Measurements from ENCODE around the gene DUSP2. TPM values are rescaled to one million over a fixed set of nuclear protein-coding genes. Genes with fewer than 3 reads are reported as not detected.

The DUSP2 gene
- total RNA-seq, 1 experiment from 2014 or later, result 4.9 TPM

DNA sequence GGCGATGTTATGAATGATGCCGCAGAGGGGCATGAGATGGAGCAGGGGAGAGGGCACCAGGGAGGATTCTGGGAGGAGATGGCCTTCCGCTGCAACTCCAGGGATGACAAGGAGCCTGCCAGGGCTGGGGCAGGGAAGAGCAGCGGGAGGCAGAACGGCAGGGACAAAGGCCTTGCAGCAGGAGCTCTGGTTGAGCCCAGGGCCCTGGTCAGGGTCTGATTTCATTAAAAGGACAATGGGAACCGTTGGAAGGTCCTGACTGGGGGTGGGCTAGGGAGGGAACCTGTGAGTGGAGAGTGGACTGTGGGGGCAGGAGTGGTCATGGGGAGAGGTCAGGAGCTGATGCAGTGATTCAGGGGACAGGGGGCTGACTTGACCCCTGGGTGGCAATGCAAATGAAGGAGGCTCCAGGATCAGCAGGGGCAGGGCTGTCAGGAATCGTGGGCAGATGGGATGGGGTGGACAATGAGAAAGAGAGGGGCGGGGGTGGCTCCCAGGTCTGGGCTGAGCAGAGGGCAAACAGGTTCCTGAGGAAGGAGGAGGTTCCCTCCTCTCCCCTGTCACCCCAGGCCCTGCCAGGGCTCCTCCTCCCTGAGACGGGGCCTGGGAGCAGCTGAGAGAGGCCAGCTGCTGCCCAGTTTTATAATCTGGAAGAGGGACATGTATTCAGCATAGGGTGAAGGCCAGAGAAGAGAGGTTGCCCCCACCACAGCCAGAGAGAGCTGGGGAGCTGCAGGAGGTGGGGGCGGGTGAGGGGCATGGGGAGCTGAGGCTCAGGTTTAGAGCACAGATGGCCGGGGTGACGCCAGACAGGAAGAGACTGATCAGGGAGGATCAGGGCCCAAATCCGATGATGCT lies 7.3 kb upstream of the DUSP2 start:
- no peak for DNase-seq (ENCODE audit: low read depth, low spot score)
- H3K9me3 ChIP-seq (ENCODE audit: control insufficient read depth, insufficient read depth, low read depth, low read length), result no peaks in the 10 kb centered on the region
- no peak for TF ChIP-seq SIN3A (IDR thresholded peaks at IDR 0.05; ENCODE audit: borderline replicate concordance, insufficient read depth, low read depth, low read length)
- TF ChIP-seq, protein P1, sequence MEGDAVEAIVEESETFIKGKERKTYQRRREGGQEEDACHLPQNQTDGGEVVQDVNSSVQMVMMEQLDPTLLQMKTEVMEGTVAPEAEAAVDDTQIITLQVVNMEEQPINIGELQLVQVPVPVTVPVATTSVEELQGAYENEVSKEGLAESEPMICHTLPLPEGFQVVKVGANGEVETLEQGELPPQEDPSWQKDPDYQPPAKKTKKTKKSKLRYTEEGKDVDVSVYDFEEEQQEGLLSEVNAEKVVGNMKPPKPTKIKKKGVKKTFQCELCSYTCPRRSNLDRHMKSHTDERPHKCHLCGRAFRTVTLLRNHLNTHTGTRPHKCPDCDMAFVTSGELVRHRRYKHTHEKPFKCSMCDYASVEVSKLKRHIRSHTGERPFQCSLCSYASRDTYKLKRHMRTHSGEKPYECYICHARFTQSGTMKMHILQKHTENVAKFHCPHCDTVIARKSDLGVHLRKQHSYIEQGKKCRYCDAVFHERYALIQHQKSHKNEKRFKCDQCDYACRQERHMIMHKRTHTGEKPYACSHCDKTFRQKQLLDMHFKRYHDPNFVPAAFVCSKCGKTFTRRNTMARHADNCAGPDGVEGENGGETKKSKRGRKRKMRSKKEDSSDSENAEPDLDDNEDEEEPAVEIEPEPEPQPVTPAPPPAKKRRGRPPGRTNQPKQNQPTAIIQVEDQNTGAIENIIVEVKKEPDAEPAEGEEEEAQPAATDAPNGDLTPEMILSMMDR (IDR thresholded peaks at IDR 0.05), result no peak
- TF ChIP-seq, protein P2, sequence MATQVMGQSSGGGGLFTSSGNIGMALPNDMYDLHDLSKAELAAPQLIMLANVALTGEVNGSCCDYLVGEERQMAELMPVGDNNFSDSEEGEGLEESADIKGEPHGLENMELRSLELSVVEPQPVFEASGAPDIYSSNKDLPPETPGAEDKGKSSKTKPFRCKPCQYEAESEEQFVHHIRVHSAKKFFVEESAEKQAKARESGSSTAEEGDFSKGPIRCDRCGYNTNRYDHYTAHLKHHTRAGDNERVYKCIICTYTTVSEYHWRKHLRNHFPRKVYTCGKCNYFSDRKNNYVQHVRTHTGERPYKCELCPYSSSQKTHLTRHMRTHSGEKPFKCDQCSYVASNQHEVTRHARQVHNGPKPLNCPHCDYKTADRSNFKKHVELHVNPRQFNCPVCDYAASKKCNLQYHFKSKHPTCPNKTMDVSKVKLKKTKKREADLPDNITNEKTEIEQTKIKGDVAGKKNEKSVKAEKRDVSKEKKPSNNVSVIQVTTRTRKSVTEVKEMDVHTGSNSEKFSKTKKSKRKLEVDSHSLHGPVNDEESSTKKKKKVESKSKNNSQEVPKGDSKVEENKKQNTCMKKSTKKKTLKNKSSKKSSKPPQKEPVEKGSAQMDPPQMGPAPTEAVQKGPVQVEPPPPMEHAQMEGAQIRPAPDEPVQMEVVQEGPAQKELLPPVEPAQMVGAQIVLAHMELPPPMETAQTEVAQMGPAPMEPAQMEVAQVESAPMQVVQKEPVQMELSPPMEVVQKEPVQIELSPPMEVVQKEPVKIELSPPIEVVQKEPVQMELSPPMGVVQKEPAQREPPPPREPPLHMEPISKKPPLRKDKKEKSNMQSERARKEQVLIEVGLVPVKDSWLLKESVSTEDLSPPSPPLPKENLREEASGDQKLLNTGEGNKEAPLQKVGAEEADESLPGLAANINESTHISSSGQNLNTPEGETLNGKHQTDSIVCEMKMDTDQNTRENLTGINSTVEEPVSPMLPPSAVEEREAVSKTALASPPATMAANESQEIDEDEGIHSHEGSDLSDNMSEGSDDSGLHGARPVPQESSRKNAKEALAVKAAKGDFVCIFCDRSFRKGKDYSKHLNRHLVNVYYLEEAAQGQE (IDR thresholded peaks at IDR 0.05; ENCODE audit: insufficient read depth in 1 of 2, low read depth in 2 of 2, low read length in 1 of 2), result no peak
- TF ChIP-seq TCF7L2 (IDR thresholded peaks at IDR 0.05; ENCODE audit: low read depth, low read length), result no peak
- no peak for TF ChIP-seq POLR2AphosphoS5 (IDR thresholded peaks at IDR 0.05; ENCODE audit: low read depth, low read length)
- CTCF ChIA-PET, result no interaction called here
- no peak overlapping the region for H3K27ac ChIP-seq (ENCODE audit: low read length)
- POLR2A ChIA-PET, result no interaction called here
- no peaks in the 10 kb centered on the region for H3K27me3 ChIP-seq (ENCODE audit: control insufficient read depth, insufficient read depth, low read length)
- ATAC-seq, result no peak
- no TSS peak for BruUV-seq (replicated peaks)
- peaks cover 9% of the 10 kb centered on the region for H3K4me1 ChIP-seq (ENCODE audit: control insufficient read depth, insufficient read depth, low read length)
- intact Hi-C loops (cut with micrococcal nuclease; ENCODE audit: unreplicated experiment), result no loop called here
- no peaks in the 10 kb centered on the region for H3K36me3 ChIP-seq (ENCODE audit: control insufficient read depth, insufficient read depth, low read length)
- in situ Hi-C loops (cut with HindIII; ENCODE audit: low pct_unique_long_range_greater_than_20kb, low sequenced_read_pairs), result loop anchor here (25.0 kb wide), 1 partner anchor 110 kb away; the partner anchor contains the start of genes CIAO1 and TMEM127
- H3K4me3 ChIP-seq (ENCODE audit: low read depth in 2 of 2, low read length in 2 of 2), result no peak overlapping the region

DNA sequence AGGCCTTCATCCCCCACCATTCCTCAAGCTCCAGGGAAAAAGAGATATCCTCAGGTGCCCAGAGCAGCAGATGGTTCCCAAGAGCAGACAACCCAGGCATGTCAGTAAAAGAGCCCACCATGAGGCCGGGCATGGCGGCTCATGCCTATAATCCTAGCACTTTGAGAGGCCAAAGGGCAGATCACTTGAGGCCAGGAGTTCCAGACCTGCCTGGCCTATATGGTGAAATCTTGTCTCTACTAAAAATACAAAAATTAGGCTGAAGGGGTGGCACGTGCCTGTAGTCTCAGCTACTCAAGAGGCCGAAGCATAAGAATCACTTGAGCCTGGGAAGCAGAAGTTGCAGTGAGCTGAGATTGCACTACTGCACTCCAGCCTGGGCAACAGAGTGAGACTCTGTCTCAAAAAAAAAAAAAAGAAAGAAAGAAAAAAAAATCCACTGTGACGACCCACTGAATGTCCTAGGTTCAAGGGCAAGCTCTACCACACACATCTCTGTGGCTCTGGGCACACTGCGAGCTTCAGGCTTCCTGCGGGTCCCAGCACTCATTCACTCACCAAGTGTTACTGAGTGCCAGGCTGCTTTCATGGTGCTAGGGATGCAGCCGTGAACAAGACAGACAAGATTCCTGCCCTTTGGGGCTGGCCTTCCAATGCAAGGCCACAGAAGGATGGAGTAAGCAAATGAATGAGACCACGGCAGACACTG lies 6.5 kb upstream of the DUSP2 start:
- Histone ChIP-seq H3K4me3 (ENCODE audit: low read depth in 2 of 2, low read length in 2 of 2) (no peak overlapping the region), H3K4me1 (ENCODE audit: control insufficient read depth, insufficient read depth, low read length) (peaks cover 17% of the 10 kb centered on the region), H3K27me3 (ENCODE audit: control insufficient read depth, insufficient read depth, low read length) (no peaks in the 10 kb centered on the region), H3K27ac (ENCODE audit: low read length) (no peak overlapping the region), H3K36me3 (ENCODE audit: control insufficient read depth, insufficient read depth, low read length) (no peaks in the 10 kb centered on the region), H3K9me3 (ENCODE audit: control insufficient read depth, insufficient read depth, low read depth, low read length) (no peaks in the 10 kb centered on the region)
- no TSS peak for BruUV-seq (replicated peaks)
- intact Hi-C loops (cut with micrococcal nuclease; ENCODE audit: unreplicated experiment) (no loop called here), in situ Hi-C loops (cut with HindIII; ENCODE audit: low pct_unique_long_range_greater_than_20kb, low sequenced_read_pairs) (loop anchor here (25.0 kb wide), 1 partner anchor 111 kb away; the partner anchor contains the start of genes CIAO1 and TMEM127)
- ChIA-PET POLR2A (no interaction called here), CTCF (no interaction called here)
- TF ChIP-seq TCF7L2 (IDR thresholded peaks at IDR 0.05; ENCODE audit: low read depth, low read length) (no peak), POLR2AphosphoS5 (IDR thresholded peaks at IDR 0.05; ENCODE audit: low read depth, low read length) (no peak), SIN3A (IDR thresholded peaks at IDR 0.05; ENCODE audit: borderline replicate concordance, insufficient read depth, low read depth, low read length) (no peak)
- TF ChIP-seq, protein P1 (IDR thresholded peaks at IDR 0.05), result no peak
- TF ChIP-seq, protein P2 (IDR thresholded peaks at IDR 0.05; ENCODE audit: insufficient read depth in 1 of 2, low read depth in 2 of 2, low read length in 1 of 2), result no peak
- DNase-seq (ENCODE audit: low read depth, low spot score) (no peak), ATAC-seq (no peak)

All from Panc1 (cell line).